ENCODE measurements around the gene TENM4.

DNA sequence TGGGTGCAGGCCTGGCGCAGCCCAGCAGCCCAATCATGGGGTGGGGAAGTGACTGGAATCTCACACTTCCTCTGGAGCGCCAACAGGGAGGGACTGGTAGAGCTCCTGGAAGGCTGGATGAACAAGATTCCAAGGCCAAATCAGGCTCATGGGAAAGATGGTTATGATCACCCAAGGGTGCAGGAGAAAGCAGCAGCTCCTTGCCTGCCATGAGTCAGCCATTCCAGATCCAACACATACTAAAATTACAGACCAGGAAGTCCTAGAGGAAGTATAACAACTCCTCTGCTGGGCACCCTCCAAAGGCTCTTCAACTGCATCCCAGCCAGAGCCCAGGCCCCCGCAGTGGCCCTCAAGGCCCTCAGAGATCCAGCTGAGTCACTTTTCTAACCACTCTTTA is 427.3 kb downstream of the TENM4 start:
- no peak for TF ChIP-seq SP1 (IDR thresholded peaks at IDR 0.05)
- TF ChIP-seq NFRKB (IDR thresholded peaks at IDR 0.05), result no peak
- no peak for TF ChIP-seq SUZ12 (IDR thresholded peaks at IDR 0.05)

All from HEK293T (cell line).